Stomach (tissue), 4 donors: ENCODE results near the gene FAM161A.

ENCODE experiments used
- EP300 ChIP-seq: sonication (generic); formaldehyde crosslinking; IDR thresholded peaks from one replicate; pipeline ENCODE4 v1.6.1; 2017; ENCODE audit warnings: antibody characterized with exemption
- POLR2A ChIP-seq, 4 donors: fragments of 450-650 bp; IDR thresholded peaks; one replicate each; pipeline ENCODE4 v1.6.1; 2016; ENCODE audit warnings: antibody characterized with exemption in 4 of 4, control low read depth in 2 of 4, mild to moderate bottlenecking in 1 of 4, moderate library complexity in 1 of 4
- POLR2AphosphoS5 ChIP-seq, 3 donors: sonication (generic); formaldehyde crosslinking; IDR thresholded peaks; one replicate each; pipeline ENCODE4 v1.6.1; 2016; ENCODE audit warnings: antibody characterized with exemption in 3 of 3
- TF ChIP-seq, protein P1 (sequence below), 7 experiments: fragments of 450-650 bp in 4 of 7; fragments of 200-600 bp in 3 of 7; sonication (generic) in 3 of 7; IDR thresholded peaks; one replicate each; pipeline ENCODE4 v1.5.1; 2016 to 2019; ENCODE audit warnings: antibody characterized with exemption in 7 of 7, control low read depth in 2 of 7, mild to moderate bottlenecking in 1 of 7

DNA sequence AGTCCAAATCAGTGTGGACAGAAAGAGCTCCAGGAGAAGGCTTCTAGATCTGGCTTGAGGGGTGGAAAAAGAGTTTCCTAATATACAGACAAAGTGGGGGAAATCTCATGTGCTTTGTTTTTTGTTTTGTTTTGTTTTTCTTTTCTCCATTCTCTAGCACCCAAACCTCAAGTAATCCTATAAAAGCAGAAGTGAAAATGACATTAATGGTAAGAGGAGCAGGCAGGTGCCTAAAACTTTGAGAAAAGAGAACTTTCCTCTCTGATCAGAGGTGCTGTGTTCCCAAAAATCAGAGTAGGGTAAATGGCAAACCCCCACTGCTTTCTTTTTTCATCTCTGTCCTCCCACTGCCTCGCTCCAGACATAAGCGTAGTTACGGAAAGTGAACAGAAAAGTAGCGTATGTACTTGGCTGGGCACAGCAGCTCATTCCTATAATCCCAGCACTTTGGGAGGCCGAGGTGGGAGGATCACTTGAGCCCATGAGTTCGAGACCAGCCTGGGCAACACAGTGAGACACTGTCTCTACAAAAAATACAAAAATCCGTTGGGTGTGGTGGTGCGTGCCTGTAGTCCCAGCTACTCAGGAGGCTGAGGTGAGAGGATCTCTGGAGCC is 77.8 kb downstream of the FAM161A start:
- TF ChIP-seq, protein P1, sequence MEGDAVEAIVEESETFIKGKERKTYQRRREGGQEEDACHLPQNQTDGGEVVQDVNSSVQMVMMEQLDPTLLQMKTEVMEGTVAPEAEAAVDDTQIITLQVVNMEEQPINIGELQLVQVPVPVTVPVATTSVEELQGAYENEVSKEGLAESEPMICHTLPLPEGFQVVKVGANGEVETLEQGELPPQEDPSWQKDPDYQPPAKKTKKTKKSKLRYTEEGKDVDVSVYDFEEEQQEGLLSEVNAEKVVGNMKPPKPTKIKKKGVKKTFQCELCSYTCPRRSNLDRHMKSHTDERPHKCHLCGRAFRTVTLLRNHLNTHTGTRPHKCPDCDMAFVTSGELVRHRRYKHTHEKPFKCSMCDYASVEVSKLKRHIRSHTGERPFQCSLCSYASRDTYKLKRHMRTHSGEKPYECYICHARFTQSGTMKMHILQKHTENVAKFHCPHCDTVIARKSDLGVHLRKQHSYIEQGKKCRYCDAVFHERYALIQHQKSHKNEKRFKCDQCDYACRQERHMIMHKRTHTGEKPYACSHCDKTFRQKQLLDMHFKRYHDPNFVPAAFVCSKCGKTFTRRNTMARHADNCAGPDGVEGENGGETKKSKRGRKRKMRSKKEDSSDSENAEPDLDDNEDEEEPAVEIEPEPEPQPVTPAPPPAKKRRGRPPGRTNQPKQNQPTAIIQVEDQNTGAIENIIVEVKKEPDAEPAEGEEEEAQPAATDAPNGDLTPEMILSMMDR (IDR thresholded peaks at IDR 0.05): no peak
- TF ChIP-seq POLR2AphosphoS5 (IDR thresholded peaks at IDR 0.05) (no peak), POLR2A (IDR thresholded peaks at IDR 0.05) (no peak), EP300 (no peak)
